Measurements from ENCODE around the gene CDH4. TPM values are rescaled to one million over a fixed set of nuclear protein-coding genes. Genes with fewer than 3 reads are reported as not detected.

CDH4 gene
- total RNA-seq, 4 donors from 2014 or later, result 0.13 to 0.38 (median 0.21) TPM; not detected in 1

GRCh38 chr20:61307686-61308476, 55.8 kb downstream of the CDH4 start:
- TF ChIP-seq POLR2A (IDR thresholded peaks at IDR 0.05) (no peak), CTCF (IDR thresholded peaks at IDR 0.05) (no peak)
- Histone ChIP-seq H3K36me3 (no peaks in the 10 kb centered on the region), H3K27me3 (peaks cover 0 to 26% (median 0%) of the 10 kb centered on the region in 4 donors), H3K27ac (no peak overlapping the region), H3K9me3 (no peaks in the 10 kb centered on the region), H3K4me3 (no peak overlapping the region), H3K4me1 (no peaks in the 10 kb centered on the region)
- no peak for DNase-seq
- intact Hi-C loops (cut with DNase I), result no loop called here
- WGBS, 2 donors, result 47 to 53% methylated on average over 10 to 11 of the region's 15 CpGs

- no peaks in the 10 kb centered on the region for H3K36me3 ChIP-seq
- 45 to 46% methylated on average over 2 of the region's 2 CpGs for WGBS, 2 donors
- intact Hi-C loops (cut with DNase I), result no loop called here
Measured at GRCh38 chr20:61308477-61308774, 56.4 kb downstream of the CDH4 start.

GRCh38 chr20:61310954-61311353, 58.9 kb downstream of the CDH4 start:
- WGBS, 2 donors, result 47 to 51% methylated on average over 2 to 4 of the region's 7 CpGs
- Histone ChIP-seq H3K27me3 (peaks cover 0 to 50% (median 0%) of the 10 kb centered on the region in 4 donors), H3K36me3 (no peaks in the 10 kb centered on the region), H3K9me3 (no peaks in the 10 kb centered on the region), H3K4me3 (no peak overlapping the region), H3K4me1 (no peaks in the 10 kb centered on the region), H3K27ac (no peak overlapping the region)
- no peak for DNase-seq
- intact Hi-C loops (cut with DNase I), result no loop called here
- no peak for TF ChIP-seq POLR2A (IDR thresholded peaks at IDR 0.05)
- TF ChIP-seq CTCF (IDR thresholded peaks at IDR 0.05), result no peak

More at GRCh38 chr20:61308477-61308774, 56.4 kb downstream of the CDH4 start:
- Histone ChIP-seq H3K27me3 (peaks cover 0 to 28% (median 0%) of the 10 kb centered on the region in 4 donors), H3K27ac (no peak overlapping the region), H3K4me3 (no peak overlapping the region), H3K4me1 (no peaks in the 10 kb centered on the region), H3K9me3 (no peaks in the 10 kb centered on the region)
- DNase-seq, result no peak
- TF ChIP-seq CTCF (IDR thresholded peaks at IDR 0.05) (no peak), POLR2A (IDR thresholded peaks at IDR 0.05) (no peak)

- Histone ChIP-seq H3K4me3 (no peak overlapping the region), H3K36me3 (no peaks in the 10 kb centered on the region), H3K27ac (no peak overlapping the region), H3K27me3 (peaks cover 0 to 44% (median 0%) of the 10 kb centered on the region in 4 donors), H3K4me1 (no peaks in the 10 kb centered on the region), H3K9me3 (no peaks in the 10 kb centered on the region)
- intact Hi-C loops (cut with DNase I), result no loop called here
- TF ChIP-seq CTCF (IDR thresholded peaks at IDR 0.05) (no peak), POLR2A (IDR thresholded peaks at IDR 0.05) (no peak)
- DNase-seq, result no peak
- WGBS, 2 donors, result 33 to 66% methylated on average over 12 to 13 of the region's 13 CpGs
Measured at GRCh38 chr20:61311656-61312387, 59.8 kb downstream of the CDH4 start.

GRCh38 chr20:61312925-61313324, 60.9 kb downstream of the CDH4 start:
- DNase-seq, result no peak
- Histone ChIP-seq H3K4me1 (no peaks in the 10 kb centered on the region), H3K9me3 (no peaks in the 10 kb centered on the region), H3K27ac (no peak overlapping the region), H3K27me3 (peaks cover 0 to 42% (median 0%) of the 10 kb centered on the region in 4 donors), H3K4me3 (no peak overlapping the region), H3K36me3 (no peaks in the 10 kb centered on the region)
- intact Hi-C loops (cut with DNase I), result no loop called here
- TF ChIP-seq POLR2A (IDR thresholded peaks at IDR 0.05) (no peak), CTCF (IDR thresholded peaks at IDR 0.05) (no peak)
- WGBS, 2 donors, result 63 to 78% methylated on average over 3 to 11 of the region's 13 CpGs
